COLO668 (cell line): ENCODE measurements around the gene TTC36.
A peak's percentile ranks its signal among the peaks of the same experiment; 100 is the strongest.
"Not testable (repeated sequence)": the region's sequence is repeated elsewhere in the genome, so short reads cannot be mapped to it uniquely, and the experiment has no call there.

Experiments
- DNase-seq: peaks from one replicate; lab custom pipeline; 2025; ENCODE audit not compliant: unreplicated experiment; lab: John Stamatoyannopoulos, UW

TTC36 gene

GRCh38 chr11:118532091-118532490, 4.8 kb downstream of the TTC36 start:
- no peak for DNase-seq

GRCh38 chr11:118532852-118533768, 5.8 kb downstream of the TTC36 start:
- no peak for DNase-seq

GRCh38 chr11:118533769-118534729, 6.8 kb downstream of the TTC36 start:
- no peak for DNase-seq

GRCh38 chr11:118535261-118535660, 8.0 kb downstream of the TTC36 start:
- no peak for DNase-seq

- no peak for DNase-seq
Measured at GRCh38 chr11:118536726-118537125, 9.5 kb downstream of the TTC36 start.

GRCh38 chr11:118537409-118537980, 10.2 kb downstream of the TTC36 start:
- DNase-seq: no peak

- DNase-seq: no peak
Measured at GRCh38 chr11:118544010-118544646, 16.9 kb downstream of the TTC36 start.

- DNase-seq: no peak
Measured at GRCh38 chr11:118544647-118545010, 17.4 kb downstream of the TTC36 start.

- DNase-seq: no peak
Measured at GRCh38 chr11:118545533-118545932, 18.3 kb downstream of the TTC36 start.

GRCh38 chr11:118547132-118547531, 19.9 kb downstream of the TTC36 start:
- no peak for DNase-seq

- no peak for DNase-seq
Measured at GRCh38 chr11:118552341-118552740, 25.1 kb downstream of the TTC36 start.

- DNase-seq: no peak
Measured at GRCh38 chr11:118560806-118561205, 33.5 kb downstream of the TTC36 start.

GRCh38 chr11:118565051-118565450, 37.8 kb downstream of the TTC36 start:
- DNase-seq: no peak

GRCh38 chr11:118569670-118570069, 42.4 kb downstream of the TTC36 start:
- DNase-seq: no peak

GRCh38 chr11:118570787-118571186, 43.5 kb downstream of the TTC36 start:
- DNase-seq: no peak

GRCh38 chr11:118571701-118572060, 44.4 kb downstream of the TTC36 start:
- not testable (repeated sequence) for DNase-seq

- peak; percentile 77 for DNase-seq
Measured at GRCh38 chr11:118572061-118572980, 45.0 kb downstream of the TTC36 start, which contains the start of gene ARCN1. Gene ARCN1 (plus strand): TSS chr11:118572409. CDS start chr11:118572548, 139 bp downstream.

- DNase-seq: peak; percentile 9
Measured at GRCh38 chr11:118572981-118573550, 45.8 kb downstream of the TTC36 start.

- DNase-seq: no peak
Measured at GRCh38 chr11:118574636-118575035, 47.4 kb downstream of the TTC36 start.
